Sigmoid colon (tissue), 4 donors: ENCODE measurements around the gene LXN.

Experiments
- EP300 ChIP-seq, 4 donors: sonication (generic); formaldehyde crosslinking; IDR thresholded peaks; one replicate each; pipeline ENCODE4 v1.6.1; 2017; ENCODE audit warnings: antibody characterized with exemption in 4 of 4
- POLR2A ChIP-seq, 2 donors: fragments of 450-650 bp; IDR thresholded peaks; one replicate each; pipeline ENCODE4 v1.6.1; 2016; ENCODE audit warnings: antibody characterized with exemption in 2 of 2, mild to moderate bottlenecking in 2 of 2, moderate library complexity in 2 of 2
- TF ChIP-seq, protein P1 (sequence below), 4 experiments: fragments of 450-650 bp in 3 of 4; fragments of 200-600 bp in 1 of 4; IDR thresholded peaks; one replicate each; pipeline ENCODE4 v1.5.1; 2016 to 2019; ENCODE audit warnings: antibody characterized with exemption in 4 of 4, mild to moderate bottlenecking in 3 of 4, moderate library complexity in 2 of 4

DNA sequence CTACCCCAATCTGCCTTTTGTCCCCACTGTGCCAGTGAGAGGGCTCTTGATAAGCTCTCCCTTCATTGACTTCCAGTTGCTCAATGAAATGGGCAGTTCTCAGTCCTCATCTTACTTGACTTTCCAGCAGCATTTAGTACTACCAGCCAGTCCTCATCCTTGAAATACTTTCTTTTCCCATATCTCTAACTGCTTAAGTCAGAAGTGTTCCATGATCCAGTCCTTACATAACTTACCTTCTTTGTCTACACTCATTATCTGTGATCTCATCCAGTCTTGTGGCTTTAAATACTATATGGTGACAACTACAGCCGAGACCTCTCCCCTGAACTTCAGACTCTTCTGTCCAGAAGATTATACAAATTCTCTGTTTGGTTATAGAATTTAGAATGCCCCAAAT is 31.1 kb upstream of the LXN start:
- TF ChIP-seq, protein P1, sequence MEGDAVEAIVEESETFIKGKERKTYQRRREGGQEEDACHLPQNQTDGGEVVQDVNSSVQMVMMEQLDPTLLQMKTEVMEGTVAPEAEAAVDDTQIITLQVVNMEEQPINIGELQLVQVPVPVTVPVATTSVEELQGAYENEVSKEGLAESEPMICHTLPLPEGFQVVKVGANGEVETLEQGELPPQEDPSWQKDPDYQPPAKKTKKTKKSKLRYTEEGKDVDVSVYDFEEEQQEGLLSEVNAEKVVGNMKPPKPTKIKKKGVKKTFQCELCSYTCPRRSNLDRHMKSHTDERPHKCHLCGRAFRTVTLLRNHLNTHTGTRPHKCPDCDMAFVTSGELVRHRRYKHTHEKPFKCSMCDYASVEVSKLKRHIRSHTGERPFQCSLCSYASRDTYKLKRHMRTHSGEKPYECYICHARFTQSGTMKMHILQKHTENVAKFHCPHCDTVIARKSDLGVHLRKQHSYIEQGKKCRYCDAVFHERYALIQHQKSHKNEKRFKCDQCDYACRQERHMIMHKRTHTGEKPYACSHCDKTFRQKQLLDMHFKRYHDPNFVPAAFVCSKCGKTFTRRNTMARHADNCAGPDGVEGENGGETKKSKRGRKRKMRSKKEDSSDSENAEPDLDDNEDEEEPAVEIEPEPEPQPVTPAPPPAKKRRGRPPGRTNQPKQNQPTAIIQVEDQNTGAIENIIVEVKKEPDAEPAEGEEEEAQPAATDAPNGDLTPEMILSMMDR (IDR thresholded peaks at IDR 0.05): no peak
- no peak for TF ChIP-seq EP300 (IDR thresholded peaks at IDR 0.05)
- no peak for TF ChIP-seq POLR2A (IDR thresholded peaks at IDR 0.05)
